ENCODE measurements around the gene TMEM37. TPM values are rescaled to one million over a fixed set of nuclear protein-coding genes. Genes with fewer than 3 reads are reported as not detected.

The TMEM37 gene
- total and polyA plus RNA-seq, 2 of the 13 experiments (the other 11 are each of a cell fraction or from before 2014, with no cell fraction given), result 37.7 to 115 TPM

GRCh38 chr2:119436993-119437772, 5.5 kb downstream of the TMEM37 start:
- ChIA-PET CTCF (ENCODE audit: low intra/inter-chr PET ratio, low total read pairs) (no interaction called here), POLR2A (interaction anchor here (0.8 to 1.4 kb wide), 6 partner anchors 8 to 242 kb away, joined by 3 to 4 read pairs (median 3); partner anchors contain the start of genes C2orf76, DBI and TMEM177)
- no peak for DNase-seq (ENCODE audit: low spot score)
- Histone ChIP-seq H2AFZ (ENCODE audit: low read length) (no peak overlapping the region), H3K4me1 (ENCODE audit: insufficient read depth, low read length) (peaks cover 96% of the 10 kb centered on the region), H3K4me2 (ENCODE audit: low read depth, low read length) (peak overlapping the region; percentile 72), H3K4me3 (replicated peaks in 1 of 3; ENCODE audit: insufficient read depth in 1 of 3, low read depth in 2 of 3, low read length in 3 of 3) (no peak overlapping the region), H3K27me3 (ENCODE audit: control insufficient read depth in 1 of 2, insufficient read depth in 2 of 2, low read length in 2 of 2) (no peaks in the 10 kb centered on the region; a peak in 1 of 5 replicates), H3K9me3 (ENCODE audit: low read length) (no peaks in the 10 kb centered on the region), H3K79me2 (ENCODE audit: insufficient read depth, low read length) (peaks cover 64% of the 10 kb centered on the region), H3K36me3 (replicated peaks in 1 of 2; ENCODE audit: control insufficient read depth in 1 of 2, insufficient read depth in 2 of 2, low read length in 2 of 2) (peaks cover 0 to 2% of the 10 kb centered on the region in 2 experiments; a peak in 3 of 5 replicates), H3K27ac (ENCODE audit: extremely low read length, insufficient read depth, low read length) (peak overlapping the region; percentile 76), H4K20me1 (ENCODE audit: insufficient read depth, low read length) (peaks cover 11% of the 10 kb centered on the region; the same call in 1 of the 2 replicates), H3K9ac (ENCODE audit: insufficient read depth, low read depth, low read length) (peak overlapping the region; percentile 25; the same call in 1 of the 2 replicates)
- no peak for ATAC-seq
- in situ Hi-C loops (cut with HindIII; ENCODE audit: extremely low pct_ligation_motif_present, low pct_unique_long_range_greater_than_20kb), result loop anchor here (5.0 kb wide), 1 partner anchor 35 kb away; no protein-coding TSS in a partner anchor
- WGBS (ENCODE audit: low lambda C conversion rate), result 98% methylated on average over 21 of the region's 22 CpGs
- intact Hi-C loops (cut with micrococcal nuclease; ENCODE audit: unreplicated experiment), result no loop called here
- BruUV-seq (replicated peaks), result no TSS peak
- no peak for FAIRE-seq
- TF ChIP-seq SKIL (CRISPR knock-in tag; IDR thresholded peaks at IDR 0.05; ENCODE audit: borderline replicate concordance), result no peak
- TF ChIP-seq MAX (IDR thresholded peaks at IDR 0.05), result no peak
- TF ChIP-seq SNAPC4 (CRISPR knock-in tag; IDR thresholded peaks at IDR 0.05), result no peak
- TF ChIP-seq ZNF563 (CRISPR knock-in tag; IDR thresholded peaks at IDR 0.05), result no peak
- no peak for TF ChIP-seq KLF6 (CRISPR knock-in tag; IDR thresholded peaks at IDR 0.05)
- TF ChIP-seq ZNF276 (CRISPR knock-in tag; IDR thresholded peaks at IDR 0.05; ENCODE audit: low read depth), result peak; percentile 13; the same call in 1 of the 2 replicates
- no peak for TF ChIP-seq ZNF790 (CRISPR knock-in tag; IDR thresholded peaks at IDR 0.05; ENCODE audit: borderline replicate concordance)
- TF ChIP-seq ZNF430 (CRISPR knock-in tag; IDR thresholded peaks at IDR 0.05), result 0 out of 2 replicates have a peak, but pooled peaks have one; percentile 41
- 0 out of 2 replicates have a peak, but pooled peaks have one; percentile 33 for TF ChIP-seq HIVEP1 (CRISPR knock-in tag; IDR thresholded peaks at IDR 0.05)
- TF ChIP-seq HNF1B (CRISPR knock-in tag; IDR thresholded peaks at IDR 0.05), result 0 out of 2 replicates have a peak, but pooled peaks have one; percentile 18
- no peak for TF ChIP-seq ZNF263 (CRISPR knock-in tag; IDR thresholded peaks at IDR 0.05)

Measured in HepG2 (cell line).